Heart left ventricle (tissue), 13 donors: ENCODE measurements around the gene TMEM107.

ENCODE experiments used
- CTCF ChIP-seq, 12 donors: fragments of 200-600 bp; sonication (generic) in 4 of 12; IDR thresholded peaks; one replicate each; pipeline versions ENCODE4 v1.5.0 to v1.8.0; 2018 to 2022; ENCODE audit warnings: antibody characterized with exemption in 12 of 12, mild to moderate bottlenecking in 5 of 12
- POLR2A ChIP-seq, 2 donors: fragments of 450-650 bp; IDR thresholded peaks; one replicate each; pipeline ENCODE4 v1.6.1; 2017; ENCODE audit warnings: antibody characterized with exemption in 2 of 2, mild to moderate bottlenecking in 2 of 2, moderate library complexity in 2 of 2
- donor health status: ischemic (EF 13 %, LVEDD 7.1; RV severe dilation, severe dysfunction).
- donor health status: DM: no; HTN: yes; CAD: no.
- donor health status: DM: no; HTN: no; CAD: no.
- donor health status: ischemic (EF 25% LVEDD 6.9; RV normal size, moderate dysfunction).
- donor health status: ischemic (EF 25% LVEDD 5.7; RV mildly dilated, moderate dysfunction).
- donor health status: ischemic (EF 35%, LVEDD 5.7; RV mildly dilated, moderate dysfunction).
- donor health status: nonischemic (EF 11% LVEDD 7.7; RV severe dilation, severe dysfunction).
- donor health status: DM: yes; HTN: yes; CAD: no.
- donor health status: PGD.
- donor health status: ischemic (EF 29% LVEDD 5.4; RV normal size, mild dysfunction).
- donor health status: nonischemic (EF 23%, LVEDD 6.1; RV moderate dilation, normal function).

- no peak for TF ChIP-seq CTCF (IDR thresholded peaks at IDR 0.05)
- peak; percentile 89 to 96 for TF ChIP-seq POLR2A (IDR thresholded peaks at IDR 0.05)
These were observed 2.9 kb downstream of the TMEM107 start for GRCh38 chr17:8173056-8173870.
